Erythroblast (primary cell): ENCODE results near the gene SLC35F5.

Source experiments
- GATA1 ChIP-seq: IDR thresholded peaks from 2 replicates; pipeline ENCODE4 v1.6.1; 2011; ENCODE audit warnings: low read depth, mild to moderate bottlenecking, control low read depth, low read length, moderate library complexity
- POLR2A ChIP-seq: IDR thresholded peaks from 2 replicates; pipeline ENCODE4 v1.6.1; 2011; ENCODE audit warnings: mild to moderate bottlenecking, low read length

- TF ChIP-seq POLR2A (no peak), GATA1 (no peak)
Observed at GRCh38 chr2:113697516-113697915, 58.9 kb downstream of the SLC35F5 start.
